COLO829 (cell line): ENCODE results near the gene ZDHHC22.
A peak's percentile ranks its signal among the peaks of the same experiment; 100 is the strongest.
"Not testable (repeated sequence)": the region's sequence is repeated elsewhere in the genome, so short reads cannot be mapped to it uniquely, and the experiment has no call there.

Experiments
- DNase-seq: peaks from one replicate; pipeline ENCODE4 v3.0.0; 2012; ENCODE audit warnings: low spot score

Gene ZDHHC22

GRCh38 chr14:77141214-77142004, at the start of gene ZDHHC22:
TSS of gene ZDHHC22 (minus strand) at chr14:77141791. CDS start at chr14:77139738, 2,053 bp downstream.
- no peak for DNase-seq

- no peak for DNase-seq
Observed at GRCh38 chr14:77190977-77191376, 49.4 kb upstream of the ZDHHC22 start.

- no peak for DNase-seq
Observed at GRCh38 chr14:77189479-77189878, 47.9 kb upstream of the ZDHHC22 start.

- no peak for DNase-seq
Observed at GRCh38 chr14:77187649-77188012, 46.0 kb upstream of the ZDHHC22 start.

- DNase-seq: no peak
Observed at GRCh38 chr14:77186911-77187648, 45.5 kb upstream of the ZDHHC22 start.

- DNase-seq: no peak
Observed at GRCh38 chr14:77185093-77185465, 43.5 kb upstream of the ZDHHC22 start.

GRCh38 chr14:77184396-77185092, 43.0 kb upstream of the ZDHHC22 start:
- DNase-seq: no peak

- DNase-seq: no peak
Observed at GRCh38 chr14:77183896-77184295, 42.3 kb upstream of the ZDHHC22 start.

GRCh38 chr14:77181603-77182437, 40.2 kb upstream of the ZDHHC22 start, which contains the start of gene TMEM63C:
TSS of gene TMEM63C (plus strand) at chr14:77181798. CDS start at chr14:77218814, 37,016 bp downstream.
- no peak for DNase-seq

- DNase-seq: no peak
Observed at GRCh38 chr14:77180726-77181602, 39.4 kb upstream of the ZDHHC22 start.

- DNase-seq: no peak
Observed at GRCh38 chr14:77178656-77179055, 37.1 kb upstream of the ZDHHC22 start.

- DNase-seq: peak; percentile 53
Observed at GRCh38 chr14:77177702-77178101, 36.1 kb upstream of the ZDHHC22 start.

GRCh38 chr14:77175843-77176242, 34.3 kb upstream of the ZDHHC22 start:
- DNase-seq: no peak

GRCh38 chr14:77173911-77174617, 32.5 kb upstream of the ZDHHC22 start:
- not testable (repeated sequence) for DNase-seq

GRCh38 chr14:77172916-77173315, 31.3 kb upstream of the ZDHHC22 start:
- no peak for DNase-seq

GRCh38 chr14:77170045-77170444, 28.5 kb upstream of the ZDHHC22 start:
- no peak for DNase-seq

- no peak for DNase-seq
Observed at GRCh38 chr14:77161011-77161410, 19.4 kb upstream of the ZDHHC22 start.

- DNase-seq: no peak
Observed at GRCh38 chr14:77158882-77159255, 17.3 kb upstream of the ZDHHC22 start.

GRCh38 chr14:77158175-77158881, 16.7 kb upstream of the ZDHHC22 start:
- no peak for DNase-seq

GRCh38 chr14:77157740-77158139, 16.1 kb upstream of the ZDHHC22 start:
- no peak for DNase-seq
